ENCODE data around the gene NHEJ1.

Gene NHEJ1

DNA sequence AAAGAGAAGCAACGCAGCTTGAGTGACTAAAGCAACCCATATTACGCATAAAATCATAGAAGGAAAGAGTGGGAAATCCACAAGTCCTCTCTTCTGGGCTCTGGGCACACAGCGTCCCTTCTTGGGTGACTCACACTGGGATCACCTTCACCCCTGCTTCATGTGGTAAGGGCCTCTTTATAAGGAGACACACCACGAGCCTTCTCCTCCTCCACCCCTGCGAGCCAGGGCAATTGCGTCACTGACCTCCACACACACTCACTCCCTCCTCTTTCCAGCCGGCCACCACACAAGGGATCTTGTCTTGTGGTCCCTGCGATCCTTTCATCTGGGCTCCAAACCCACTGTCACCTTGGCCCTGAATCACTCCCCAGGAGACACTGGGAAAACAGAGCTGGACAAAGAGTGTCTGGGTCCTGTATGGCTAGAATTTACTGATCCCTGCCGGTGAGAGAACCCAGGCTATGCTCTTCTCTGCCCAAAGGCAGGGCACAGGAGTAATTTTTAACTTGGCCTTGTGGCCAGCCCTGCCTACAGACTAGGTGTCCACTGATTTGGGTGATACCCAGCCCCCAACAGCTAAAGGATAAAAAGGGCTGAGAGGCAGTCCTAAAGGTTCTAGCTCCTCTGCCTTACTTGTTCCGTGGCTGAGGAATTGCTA is 35.3 kb downstream of the NHEJ1 start:
- in situ Hi-C loops (cut with HindIII; ENCODE audit: low sequenced_read_pairs) = no loop called here

- in situ Hi-C loops (cut with HindIII; ENCODE audit: low sequenced_read_pairs) = no loop called here
These were observed 36.1 kb downstream of the NHEJ1 start for GRCh38 chr2:219124381-219125110.

DNA sequence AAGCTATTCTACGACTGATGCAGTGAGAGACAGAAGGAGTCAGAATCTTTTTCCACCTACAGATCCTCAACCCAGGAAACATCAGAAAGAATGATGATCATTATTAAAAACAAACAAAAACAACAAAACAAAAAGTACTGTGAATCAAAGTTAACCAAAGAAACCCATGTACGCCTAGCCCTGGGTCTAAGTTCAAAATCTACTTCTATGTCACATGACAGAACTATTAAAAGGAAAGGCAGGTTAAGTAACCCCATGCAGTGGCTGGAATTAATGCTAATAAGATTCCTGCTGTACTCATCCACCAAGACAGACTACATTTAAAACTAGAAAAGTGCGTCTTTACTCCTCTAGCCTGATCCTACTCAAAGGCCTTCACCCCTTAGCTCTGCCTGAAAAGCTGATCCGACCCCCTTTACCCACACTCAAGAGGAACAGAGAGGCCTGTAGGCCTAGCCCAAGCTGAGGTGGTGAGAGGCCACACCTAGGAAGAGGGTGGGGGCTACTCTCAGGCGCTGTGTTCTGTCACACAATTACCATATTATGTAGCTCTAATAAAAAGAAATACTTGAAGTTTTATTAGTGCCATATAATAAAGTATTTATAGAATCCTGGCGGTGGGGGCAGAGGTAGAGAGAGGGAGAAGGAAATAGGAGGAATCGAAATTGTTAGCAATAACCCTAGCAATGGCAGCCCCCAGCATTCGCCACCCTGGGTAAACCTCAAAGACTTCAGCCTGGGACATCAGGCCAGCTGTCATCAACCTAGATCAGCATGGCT is 37.1 kb downstream of the NHEJ1 start:
- in situ Hi-C loops (cut with HindIII; ENCODE audit: low sequenced_read_pairs) = no loop called here

DNA sequence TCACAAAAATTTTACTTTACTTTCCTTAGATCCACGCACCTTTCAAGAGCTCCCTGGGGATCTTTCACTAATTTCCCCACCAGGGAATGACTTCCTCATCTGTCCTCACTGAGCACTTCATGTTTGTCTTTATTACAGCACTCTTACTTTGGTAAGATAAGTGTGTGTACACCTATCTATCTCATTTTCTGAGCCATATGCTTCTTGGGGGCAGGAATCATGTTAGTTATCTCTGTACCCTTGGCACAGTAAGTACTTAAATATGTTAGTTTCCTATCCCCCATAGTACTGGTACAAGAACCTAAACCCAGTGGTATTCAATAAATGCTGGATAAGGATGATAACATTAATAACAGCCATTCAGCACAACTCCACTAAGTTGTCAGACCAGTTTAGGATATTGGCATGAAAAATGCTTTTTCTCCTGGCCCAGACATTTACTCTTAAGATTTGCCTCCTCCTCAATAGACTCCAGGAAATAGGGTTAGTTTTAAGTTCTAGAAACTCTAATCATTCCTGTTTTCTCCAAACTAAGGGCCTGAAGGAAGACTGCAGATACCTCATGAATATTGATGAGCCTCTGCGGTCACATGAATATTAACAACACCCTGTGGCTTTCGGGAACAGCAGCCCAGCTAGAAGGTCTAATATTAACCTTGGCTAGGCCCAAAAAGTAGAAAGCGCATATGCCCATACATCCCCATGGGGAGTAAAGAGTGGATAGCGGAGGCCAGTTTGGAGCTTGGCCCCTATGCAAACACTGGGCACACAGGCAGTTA is 38.2 kb downstream of the NHEJ1 start:
- in situ Hi-C loops (cut with HindIII; ENCODE audit: low sequenced_read_pairs) = no loop called here

DNA sequence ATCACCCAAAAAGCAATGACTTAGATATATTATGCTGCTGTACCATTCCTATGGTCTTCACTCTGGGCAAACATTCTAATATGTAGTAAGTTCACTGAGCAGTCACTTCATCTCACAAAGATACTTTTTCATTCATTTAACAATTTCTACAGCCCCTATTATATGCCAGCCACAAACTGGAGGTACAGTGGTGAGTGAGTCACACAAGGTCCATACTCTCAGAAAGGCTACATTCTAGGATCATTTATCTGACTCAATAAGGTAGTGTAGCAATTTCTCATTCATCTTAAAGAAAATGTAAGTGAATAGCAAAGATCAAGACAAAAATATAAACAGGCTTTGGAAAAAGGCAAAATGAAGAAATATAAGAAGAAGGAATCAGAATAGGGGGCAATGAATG is 40.5 kb downstream of the NHEJ1 start:
- in situ Hi-C loops (cut with HindIII; ENCODE audit: low sequenced_read_pairs) = no loop called here

DNA sequence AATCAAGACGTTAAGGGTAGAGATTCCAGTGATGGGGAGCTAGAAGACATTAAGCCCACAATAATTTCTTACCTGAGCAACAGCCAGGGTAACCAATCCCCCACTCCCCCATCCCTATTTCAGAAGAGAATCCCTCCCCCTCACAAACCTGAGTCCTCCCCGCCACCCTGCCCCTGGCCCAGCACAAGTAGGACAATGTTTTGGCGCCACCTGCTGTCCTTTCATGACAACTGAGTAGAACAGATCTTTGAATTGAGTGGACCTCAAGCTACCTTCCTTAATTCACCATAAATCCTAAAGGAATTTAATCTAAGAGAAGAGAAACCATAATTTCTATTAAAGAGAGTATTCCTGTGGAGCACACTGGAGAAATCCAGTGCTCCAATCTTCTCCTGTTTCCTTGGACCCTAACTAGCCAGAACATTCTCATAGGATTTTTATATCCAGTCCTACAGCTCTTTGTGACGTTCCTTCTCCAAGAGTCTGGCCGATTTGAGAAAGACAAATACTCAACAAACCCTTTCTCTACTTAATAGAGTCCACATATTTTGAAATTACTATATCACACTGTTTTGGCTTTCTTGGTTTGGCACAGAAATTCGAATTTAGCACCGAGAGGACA is 41.1 kb downstream of the NHEJ1 start:
- in situ Hi-C loops (cut with HindIII; ENCODE audit: low sequenced_read_pairs) = no loop called here

GRCh38 chr2:219118504-219118903 is 42.1 kb downstream of the NHEJ1 start:
- in situ Hi-C loops (cut with HindIII; ENCODE audit: low sequenced_read_pairs) = no loop called here

- in situ Hi-C loops (cut with HindIII; ENCODE audit: low sequenced_read_pairs) = no loop called here
These were observed 43.6 kb downstream of the NHEJ1 start for GRCh38 chr2:219116776-219117646.

- in situ Hi-C loops (cut with HindIII; ENCODE audit: low sequenced_read_pairs) = no loop called here
These were observed 47.8 kb downstream of the NHEJ1 start for GRCh38 chr2:219112651-219113338.

- in situ Hi-C loops (cut with HindIII; ENCODE audit: low sequenced_read_pairs) = no loop called here
These were observed 48.6 kb downstream of the NHEJ1 start for GRCh38 chr2:219112062-219112406.

DNA sequence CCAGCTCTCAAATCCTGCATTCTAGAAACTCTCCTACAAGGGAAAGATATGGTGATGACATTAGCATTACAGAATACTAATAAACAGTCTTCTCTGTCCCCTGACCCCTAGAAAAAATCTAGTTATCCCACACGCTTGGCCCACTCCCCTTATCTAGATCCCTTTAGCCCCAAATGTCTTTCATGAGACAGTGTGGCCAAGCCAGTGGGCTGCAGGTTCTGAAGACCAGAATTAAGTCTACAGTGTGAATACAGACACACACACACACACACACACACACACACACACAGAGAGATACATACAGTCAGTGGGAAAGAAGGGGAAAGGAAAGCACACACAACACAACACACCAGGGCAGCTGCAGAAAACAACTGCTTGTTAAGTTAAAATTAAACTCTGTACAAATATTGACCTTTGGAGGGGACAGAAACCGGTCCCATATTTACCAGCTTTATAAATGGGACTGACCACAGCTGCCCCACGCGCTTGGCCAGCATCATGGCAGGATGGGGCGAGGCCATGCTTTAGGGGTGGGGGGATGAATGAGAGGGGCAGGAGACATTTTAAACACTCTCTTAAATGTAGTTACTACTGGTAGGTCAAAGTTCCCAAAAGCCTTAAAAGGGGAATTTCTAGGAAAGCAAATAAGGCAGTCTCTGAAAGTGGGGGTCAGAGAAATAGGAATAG is 49.1 kb downstream of the NHEJ1 start:
- in situ Hi-C loops (cut with HindIII; ENCODE audit: low sequenced_read_pairs) = no loop called here

DNA sequence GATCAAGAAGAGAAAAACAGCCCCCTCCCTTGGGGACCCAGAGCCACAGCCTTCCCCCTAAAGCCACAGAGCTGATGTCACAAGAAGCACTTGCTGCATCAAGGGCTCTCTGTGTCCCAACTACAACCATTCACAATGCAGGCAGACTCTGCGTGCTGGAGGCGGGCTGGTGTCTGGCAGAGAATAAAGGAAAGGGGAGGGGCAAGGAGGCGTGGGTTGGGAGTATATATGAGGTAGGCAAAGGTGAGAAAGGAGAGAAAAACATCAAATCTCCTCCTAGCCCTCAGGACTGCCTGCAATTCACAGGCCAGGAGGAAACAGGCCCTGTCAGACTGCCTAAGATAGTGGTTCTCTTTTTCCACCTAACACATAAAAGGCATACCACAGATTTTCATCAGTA is 51.1 kb downstream of the NHEJ1 start:
- in situ Hi-C loops (cut with HindIII; ENCODE audit: low sequenced_read_pairs) = no loop called here

GRCh38 chr2:219107758-219108157 is 52.9 kb downstream of the NHEJ1 start:
- in situ Hi-C loops (cut with HindIII; ENCODE audit: low sequenced_read_pairs) = no loop called here

- in situ Hi-C loops (cut with HindIII; ENCODE audit: low sequenced_read_pairs) = no loop called here
These were observed 54.4 kb downstream of the NHEJ1 start for GRCh38 chr2:219106251-219106650.

DNA sequence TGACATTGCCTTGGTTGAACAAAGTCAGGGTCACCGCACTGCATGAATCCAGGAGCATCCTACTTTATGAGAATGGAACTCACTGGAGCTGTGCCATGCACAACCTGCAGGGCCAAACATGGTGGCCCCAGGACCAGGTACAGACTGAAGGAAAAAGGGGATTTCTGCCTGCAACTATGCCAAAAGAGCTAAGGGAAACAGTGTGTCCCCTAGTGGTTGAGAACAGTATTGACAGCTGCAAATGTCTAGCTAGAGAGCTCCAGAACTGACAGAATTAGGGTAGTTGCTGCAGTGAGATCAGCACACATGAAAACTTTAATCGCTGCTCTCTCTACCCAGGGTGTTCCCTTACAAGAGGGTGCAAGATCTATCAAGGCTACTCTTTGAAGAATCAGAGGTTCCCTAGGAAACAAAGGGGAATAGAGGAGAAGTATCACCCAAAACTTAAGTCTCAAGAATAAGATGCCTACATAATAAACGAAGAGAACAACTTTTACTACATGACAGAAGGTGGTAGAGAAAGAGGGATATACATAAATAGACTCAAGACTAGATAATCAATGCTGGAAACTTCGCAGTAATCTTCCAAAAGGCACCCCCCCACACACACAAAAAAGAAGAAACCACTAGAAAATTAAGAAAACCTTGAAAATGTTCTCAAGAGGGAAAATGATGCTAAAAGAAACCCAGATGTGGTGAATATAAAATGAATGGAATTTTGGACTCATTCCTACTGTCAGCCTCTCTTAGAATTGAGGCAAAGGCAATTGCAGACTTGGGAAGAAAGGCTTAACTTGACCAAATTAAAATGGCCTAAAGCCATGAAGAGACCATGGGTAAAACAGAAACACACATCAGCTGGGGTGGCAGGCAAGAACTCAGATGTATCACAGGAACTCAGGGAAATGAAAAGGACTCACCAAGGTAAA is 56.2 kb downstream of the NHEJ1 start:
- in situ Hi-C loops (cut with HindIII; ENCODE audit: low sequenced_read_pairs) = no loop called here

DNA sequence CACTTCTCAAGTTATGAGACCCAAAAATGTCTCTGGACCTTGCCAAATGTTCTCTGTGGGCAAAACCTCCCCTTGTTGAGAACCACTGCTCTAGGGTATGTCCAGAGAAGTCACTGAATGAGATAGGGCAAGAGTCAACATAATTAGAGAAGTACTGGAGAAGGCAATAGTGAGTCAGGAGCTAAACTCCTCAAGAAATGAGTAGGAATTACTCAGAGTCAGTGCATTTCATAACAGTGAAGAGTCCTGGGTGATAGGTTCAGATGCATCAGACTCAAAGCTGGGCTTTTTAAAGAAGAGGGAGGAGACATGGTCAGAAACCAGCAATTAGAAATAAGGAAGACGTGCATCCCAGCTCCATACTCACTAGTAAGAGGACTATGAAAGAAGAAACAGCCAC is 61.3 kb downstream of the NHEJ1 start:
- in situ Hi-C loops (cut with HindIII; ENCODE audit: low sequenced_read_pairs) = no loop called here

GRCh38 chr2:219095406-219095935 is 65.1 kb downstream of the NHEJ1 start:
- in situ Hi-C loops (cut with HindIII; ENCODE audit: low sequenced_read_pairs) = no loop called here

All from DLD1 (cell line).